Breast epithelium (tissue), 3 donors: ENCODE results near the gene SMPX.

Source experiments
- CTCF ChIP-seq, 3 donors: fragments of 450-650 bp; IDR thresholded peaks; one replicate each; pipeline ENCODE4 v1.5.1; 2016 to 2017; ENCODE audit warnings: antibody characterized with exemption in 3 of 3, mild to moderate bottlenecking in 3 of 3, moderate library complexity in 3 of 3
- POLR2A ChIP-seq: fragments of 450-650 bp; IDR thresholded peaks from one replicate; pipeline ENCODE4 v1.6.1; 2016; ENCODE audit warnings: antibody characterized with exemption, mild to moderate bottlenecking, moderate library complexity
- POLR2AphosphoS5 ChIP-seq, 3 donors: sonication (generic); formaldehyde crosslinking; IDR thresholded peaks; one replicate each; pipeline ENCODE4 v1.6.1; 2017; ENCODE audit warnings: antibody characterized with exemption in 3 of 3

DNA sequence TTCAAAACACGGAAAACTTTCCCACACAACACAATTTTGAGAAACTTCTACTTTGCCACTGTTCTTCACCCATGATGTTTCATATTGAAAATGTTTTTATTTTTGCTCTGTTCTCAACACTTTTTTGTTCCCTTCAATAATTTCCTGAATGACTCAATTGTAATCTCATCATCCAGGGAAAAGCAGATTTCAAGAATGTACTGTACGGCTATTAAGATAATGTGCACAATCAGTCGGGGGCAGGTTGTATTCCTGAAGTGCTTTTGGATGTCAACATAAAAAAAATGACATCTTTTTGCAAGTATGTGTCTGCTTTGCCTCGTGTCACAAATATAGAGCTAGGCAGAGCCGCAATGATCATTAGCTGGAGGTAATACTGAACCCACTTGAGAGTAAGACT, 9.7 kb downstream of the SMPX start:
- TF ChIP-seq POLR2A: no peak
- no peak for TF ChIP-seq CTCF (IDR thresholded peaks at IDR 0.05)
- TF ChIP-seq POLR2AphosphoS5 (IDR thresholded peaks at IDR 0.05): no peak
